Measurements from ENCODE around the gene GDI1.

DNA sequence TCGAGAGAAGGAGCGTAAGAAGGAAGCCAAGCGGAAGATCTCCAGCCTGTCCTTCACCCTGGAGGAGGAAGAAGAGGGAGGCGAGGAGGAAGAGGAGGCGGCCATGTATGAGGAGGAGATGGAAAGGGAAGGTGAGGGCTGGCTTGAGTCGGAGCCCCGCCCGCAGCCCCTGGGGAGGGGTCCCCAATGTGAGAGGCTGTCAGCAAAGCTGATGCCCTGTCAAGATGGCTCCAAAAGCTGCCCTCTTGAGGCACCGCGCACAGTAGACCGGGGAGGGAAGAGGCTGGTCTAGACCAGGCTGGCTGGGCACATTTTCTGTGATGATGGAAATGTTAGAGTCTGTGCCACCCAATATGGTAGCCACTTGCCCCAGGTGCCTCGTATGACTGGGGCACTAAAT lies 9.5 kb downstream of the GDI1 start:
- no peak for TF ChIP-seq POLR2AphosphoS5 (IDR thresholded peaks at IDR 0.05)
- TF ChIP-seq, protein P1, sequence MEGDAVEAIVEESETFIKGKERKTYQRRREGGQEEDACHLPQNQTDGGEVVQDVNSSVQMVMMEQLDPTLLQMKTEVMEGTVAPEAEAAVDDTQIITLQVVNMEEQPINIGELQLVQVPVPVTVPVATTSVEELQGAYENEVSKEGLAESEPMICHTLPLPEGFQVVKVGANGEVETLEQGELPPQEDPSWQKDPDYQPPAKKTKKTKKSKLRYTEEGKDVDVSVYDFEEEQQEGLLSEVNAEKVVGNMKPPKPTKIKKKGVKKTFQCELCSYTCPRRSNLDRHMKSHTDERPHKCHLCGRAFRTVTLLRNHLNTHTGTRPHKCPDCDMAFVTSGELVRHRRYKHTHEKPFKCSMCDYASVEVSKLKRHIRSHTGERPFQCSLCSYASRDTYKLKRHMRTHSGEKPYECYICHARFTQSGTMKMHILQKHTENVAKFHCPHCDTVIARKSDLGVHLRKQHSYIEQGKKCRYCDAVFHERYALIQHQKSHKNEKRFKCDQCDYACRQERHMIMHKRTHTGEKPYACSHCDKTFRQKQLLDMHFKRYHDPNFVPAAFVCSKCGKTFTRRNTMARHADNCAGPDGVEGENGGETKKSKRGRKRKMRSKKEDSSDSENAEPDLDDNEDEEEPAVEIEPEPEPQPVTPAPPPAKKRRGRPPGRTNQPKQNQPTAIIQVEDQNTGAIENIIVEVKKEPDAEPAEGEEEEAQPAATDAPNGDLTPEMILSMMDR (IDR thresholded peaks at IDR 0.05), result no peak

Measured in sigmoid colon (tissue), 4 donors.